Embryonic facial prominence (tissue), 1 donor: ENCODE results near the gene COG5.
"Not testable (repeated sequence)": the region's sequence is repeated elsewhere in the genome, so short reads cannot be mapped to it uniquely, and the experiment has no call there.

Experiments used
- DNase-seq: peaks from one replicate; pipeline ENCODE4 v3.0.0-alpha.2; 2016; ENCODE audit errors: extremely low spot score

COG5 gene

GRCh38 chr7:107579885-107580715 lies 16.4 kb upstream of the COG5 start, which contains the start of gene BCAP29:
Gene BCAP29, plus strand, starts transcription at chr7:107580246. Its CDS starts 527 bp downstream, at chr7:107580773.
- no peak for DNase-seq

GRCh38 chr7:107579554-107579884 lies 15.8 kb upstream of the COG5 start:
- DNase-seq: no peak

GRCh38 chr7:107573537-107573936 lies 9.8 kb upstream of the COG5 start:
- no peak for DNase-seq

GRCh38 chr7:107570298-107570697 lies 6.6 kb upstream of the COG5 start:
- DNase-seq: no peak

- DNase-seq: no peak
These were observed 1.0 kb upstream of the COG5 start for GRCh38 chr7:107564553-107565298.

DNA sequence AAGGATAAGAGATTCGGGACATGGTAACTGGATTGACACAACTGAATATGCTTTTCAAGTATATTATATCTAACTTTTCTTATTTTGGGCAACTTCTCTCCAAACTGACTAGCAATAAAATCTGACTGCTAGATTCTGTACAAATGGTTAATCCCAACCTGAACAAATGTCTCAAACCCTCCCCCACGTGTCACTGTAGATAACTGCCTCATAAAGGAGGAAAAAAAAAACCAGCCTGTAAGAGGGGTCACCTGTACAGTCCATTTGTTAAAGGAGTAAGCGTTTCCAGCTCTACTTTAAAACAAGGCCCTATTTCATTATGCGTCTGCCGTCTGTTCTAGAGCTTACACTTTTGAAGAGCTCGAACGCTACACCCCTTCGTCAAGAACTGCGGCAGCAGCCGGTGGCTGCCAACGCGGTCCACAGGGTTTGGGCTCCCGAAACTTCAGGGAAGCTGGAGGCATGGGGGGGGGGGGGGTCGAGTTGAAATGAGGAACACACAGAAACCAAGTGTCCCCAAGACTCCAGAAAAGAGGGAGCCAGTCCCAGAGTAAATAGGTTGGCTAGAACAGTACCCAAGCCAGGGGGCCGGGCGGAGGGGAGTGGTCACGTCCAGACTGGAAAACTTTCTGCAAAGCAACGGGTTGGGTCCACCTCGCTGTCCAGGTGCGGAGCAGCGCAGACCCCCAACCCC lies 492 bp downstream of the COG5 start:
- DNase-seq: peak; percentile 34

DNA sequence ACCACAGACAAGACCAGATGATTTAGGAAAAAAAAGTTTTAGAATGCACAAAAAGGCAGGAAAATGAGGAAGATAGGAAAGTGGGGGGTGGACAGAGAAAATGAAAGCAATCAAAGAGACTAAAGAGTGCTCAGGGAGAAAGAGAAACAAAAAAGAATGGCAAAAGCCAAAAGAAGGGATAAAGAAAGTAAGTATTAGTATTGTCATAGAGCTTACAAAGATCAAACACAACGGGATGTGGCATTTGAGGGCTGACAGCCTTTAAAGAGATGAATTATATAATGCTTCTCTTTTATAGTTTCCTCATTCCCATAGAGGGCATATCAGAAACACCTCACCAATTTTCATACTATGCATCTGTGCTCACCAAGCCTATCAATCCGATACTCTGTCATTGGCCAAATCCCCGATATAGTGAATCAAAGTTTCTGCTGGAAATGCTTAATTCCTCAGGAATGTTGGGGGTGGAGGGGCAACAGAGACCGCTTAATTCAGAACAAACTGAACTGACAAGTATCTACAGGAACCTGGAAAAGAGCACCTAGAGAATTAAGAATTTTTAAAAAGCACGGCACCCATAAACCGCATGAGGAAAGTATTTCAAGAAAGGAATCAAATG lies 2.7 kb downstream of the COG5 start:
- DNase-seq: no peak

- no peak for DNase-seq
These were observed 3.9 kb downstream of the COG5 start for GRCh38 chr7:107559864-107560263.

- no peak for DNase-seq
These were observed 7.8 kb downstream of the COG5 start for GRCh38 chr7:107555893-107556292.

DNA sequence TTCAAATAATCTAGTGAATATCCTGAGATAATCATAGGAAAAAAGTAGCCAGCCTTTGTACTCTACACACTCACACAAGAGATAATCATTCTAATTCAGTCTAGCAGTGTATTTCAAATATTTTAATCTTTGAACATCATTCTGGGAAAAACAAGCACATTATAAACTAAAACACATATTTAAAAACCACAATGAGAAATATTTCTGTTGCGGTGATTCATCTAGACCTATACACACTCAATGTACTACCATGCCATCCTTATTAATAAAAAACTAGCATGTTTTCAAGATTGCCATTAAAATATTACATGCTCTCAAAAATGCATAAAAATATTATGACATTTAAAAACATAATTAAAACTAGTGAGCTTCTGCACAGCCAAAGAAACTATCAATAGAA lies 11.8 kb downstream of the COG5 start:
- no peak for DNase-seq

DNA sequence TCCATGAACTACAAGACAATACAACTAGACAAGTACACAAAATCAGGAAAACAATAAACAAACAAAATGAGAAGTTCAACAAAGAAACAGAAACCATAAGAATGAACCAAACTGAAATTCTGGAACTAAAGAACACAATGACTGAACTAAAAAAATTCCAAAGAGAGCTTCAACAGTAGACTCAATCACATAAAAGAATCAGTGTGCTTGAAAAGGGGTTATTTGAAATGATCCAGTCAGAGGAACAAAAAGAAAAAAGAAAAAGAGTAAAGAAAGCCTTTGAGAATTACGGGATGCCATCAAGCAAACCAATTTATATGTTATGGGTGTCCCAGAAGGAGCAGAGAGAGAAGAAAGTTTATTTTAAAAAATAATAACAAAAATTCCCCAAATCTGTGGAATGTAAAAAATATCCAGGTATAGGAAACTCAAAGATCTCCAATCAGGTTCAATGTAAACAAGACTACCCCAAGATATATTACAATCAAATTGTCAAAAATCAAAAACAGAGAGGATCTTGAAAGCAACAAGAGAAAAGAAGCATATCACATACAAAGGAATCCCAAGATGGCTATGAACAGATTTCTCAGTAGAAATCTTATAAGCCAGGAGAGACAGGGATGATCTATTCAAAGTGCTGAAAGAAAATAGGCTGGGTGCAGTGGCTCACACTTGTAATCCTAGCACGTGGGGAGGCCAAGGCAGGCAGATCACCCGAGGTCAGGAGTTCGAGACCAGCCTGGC lies 18.7 kb downstream of the COG5 start:
- DNase-seq: no peak

- DNase-seq: no peak
These were observed 20.3 kb downstream of the COG5 start for GRCh38 chr7:107543338-107543993.

DNA sequence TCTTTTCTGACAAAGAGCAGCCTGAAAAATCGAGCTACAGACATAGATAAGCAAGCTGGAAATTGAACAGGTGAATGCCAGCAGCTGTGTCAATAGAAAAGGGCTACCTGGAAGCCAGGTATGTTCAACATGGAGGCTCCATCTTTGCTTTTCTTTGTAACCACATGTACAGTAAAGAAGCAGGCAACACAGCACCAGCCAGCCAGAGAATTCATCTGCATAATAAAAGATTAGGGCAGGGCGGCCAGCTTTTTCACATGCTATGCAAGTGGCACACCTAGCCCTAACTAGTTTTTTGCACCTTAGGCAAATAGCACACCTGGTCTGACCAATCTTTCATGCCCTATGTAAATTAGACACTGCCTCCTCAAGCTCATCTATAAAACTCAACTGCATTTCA lies 25.7 kb downstream of the COG5 start:
- no peak for DNase-seq

GRCh38 chr7:107537228-107537627 lies 26.5 kb downstream of the COG5 start:
- DNase-seq: not testable (repeated sequence)

DNA sequence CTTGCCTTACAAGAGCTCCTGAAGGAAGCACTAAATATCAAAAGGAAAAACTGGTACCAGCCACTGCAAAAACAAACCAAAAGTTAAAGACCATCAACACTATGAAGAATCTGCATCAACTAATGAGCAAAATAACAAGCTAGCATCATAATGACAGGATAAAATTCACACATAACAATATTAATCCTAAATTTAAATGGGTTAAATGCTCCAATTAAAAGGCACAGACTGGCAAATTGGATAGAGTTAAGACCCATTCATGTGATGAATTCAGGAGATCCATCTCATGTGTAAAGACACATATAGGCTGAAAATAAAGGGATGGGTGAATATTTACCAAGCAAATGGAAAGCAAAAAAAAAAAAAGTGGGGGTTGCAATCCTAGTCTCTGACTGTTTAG lies 29.6 kb downstream of the COG5 start:
- no peak for DNase-seq

DNA sequence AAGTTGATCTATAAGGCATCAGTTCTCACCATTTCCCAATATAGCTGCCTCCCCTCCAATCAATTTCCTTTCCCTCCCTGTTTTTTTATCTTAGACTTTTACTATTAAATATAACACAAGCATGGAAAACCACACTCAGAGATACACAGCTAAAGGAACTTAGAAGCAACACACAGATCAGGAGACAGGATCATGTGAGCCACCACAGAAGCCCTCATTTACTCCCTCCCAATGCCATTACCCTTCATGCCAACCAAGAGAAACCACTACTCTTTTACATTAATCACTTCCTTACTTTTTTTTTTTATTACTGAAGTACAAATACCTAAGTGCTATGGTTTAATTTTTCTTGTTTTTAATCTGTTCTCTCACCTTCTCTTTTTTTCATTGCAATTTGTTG lies 33.0 kb downstream of the COG5 start:
- DNase-seq: no peak

GRCh38 chr7:107528461-107528860 lies 35.3 kb downstream of the COG5 start:
- DNase-seq: no peak

- no peak for DNase-seq
These were observed 36.5 kb downstream of the COG5 start for GRCh38 chr7:107527196-107527595.

DNA sequence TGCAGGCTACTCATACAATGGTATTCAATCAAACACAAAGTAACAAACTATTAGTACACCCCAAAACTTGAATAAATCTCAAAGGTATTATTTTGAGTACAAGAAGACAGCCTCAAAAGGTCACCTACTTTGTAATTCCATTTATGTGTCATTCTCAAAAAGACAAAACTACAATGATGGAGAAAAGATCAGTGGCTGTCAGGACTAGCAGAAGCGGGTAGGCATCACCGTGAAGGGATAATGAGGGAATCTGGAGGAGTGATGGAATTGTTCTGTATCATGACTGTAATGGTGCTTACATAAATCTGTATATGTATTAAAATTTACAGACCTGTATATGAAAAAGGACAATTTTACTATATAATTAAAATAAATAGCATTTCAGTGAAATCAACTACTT lies 37.0 kb downstream of the COG5 start:
- DNase-seq: no peak

GRCh38 chr7:107506674-107507339 lies 56.9 kb downstream of the COG5 start:
- DNase-seq: no peak
